AG08395 (cell line): Measurements from ENCODE around the gene CACNG4.

Source experiments
- DNase-seq: peaks from one replicate; pipeline ENCODE4 v3.0.0; 2012; ENCODE audit warnings: mixed read lengths, low spot score

Gene CACNG4

DNA sequence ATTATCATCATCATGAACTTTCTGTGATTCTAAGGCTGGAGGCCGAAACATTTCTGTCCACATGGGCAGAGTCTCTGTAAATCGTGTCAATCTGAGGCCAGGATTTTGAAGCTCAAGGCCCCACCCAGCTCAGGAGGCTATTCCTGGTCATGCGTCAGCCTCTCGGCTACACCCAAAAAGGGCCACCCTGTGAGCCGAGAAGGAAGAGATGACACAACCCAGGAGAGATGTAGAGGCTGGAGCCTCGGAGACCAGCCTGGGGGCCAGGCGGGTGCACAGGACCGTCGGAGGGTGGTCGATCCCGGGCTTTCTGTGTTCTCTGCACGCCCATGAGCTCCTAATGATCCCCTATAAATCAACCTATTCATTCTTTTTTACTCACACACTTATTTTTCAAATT, 78.8 kb downstream of the CACNG4 start:
- no peak for DNase-seq

DNA sequence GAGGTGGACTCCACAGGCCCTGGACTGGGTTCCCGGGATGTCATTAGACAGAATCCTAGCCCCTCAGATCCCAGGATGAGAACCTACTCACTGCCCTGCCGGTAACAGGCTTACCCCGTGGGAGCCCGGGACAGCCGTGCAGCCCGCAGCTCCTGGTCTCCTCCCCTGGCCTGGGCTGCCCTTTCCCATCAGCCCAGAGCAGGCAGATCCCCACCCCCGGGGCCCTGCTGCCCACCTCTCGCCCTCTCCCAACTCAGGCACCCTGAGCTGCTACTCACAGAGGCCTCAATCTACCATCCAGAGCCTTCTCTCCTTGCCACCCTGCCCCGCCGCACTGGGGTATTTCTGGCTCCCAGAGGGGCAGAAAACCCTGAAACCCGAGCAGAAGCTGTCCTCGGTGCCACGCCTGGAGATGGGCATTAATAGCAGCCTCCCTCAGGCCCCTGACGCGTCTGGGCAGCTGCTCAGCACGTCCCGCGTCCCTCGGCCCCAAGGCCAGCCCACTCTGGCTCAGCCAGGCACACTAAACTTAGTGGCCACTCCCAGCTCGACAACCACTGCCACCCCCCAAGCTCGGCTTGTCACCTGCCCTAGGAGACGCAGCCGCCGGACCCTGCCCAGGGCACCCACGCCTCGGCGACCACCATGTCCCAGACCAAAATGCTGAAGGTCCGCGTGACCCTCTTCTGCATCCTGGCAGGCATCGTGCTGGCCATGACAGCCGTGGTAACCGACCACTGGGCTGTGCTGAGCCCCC, 79.7 kb downstream of the CACNG4 start, which contains the start of gene CACNG1:
TSS of gene CACNG1 (plus strand) at position 539 of the 757 bp plus-strand sequence. CDS start at position 646, 107 bp downstream.
- DNase-seq, result no peak

DNA sequence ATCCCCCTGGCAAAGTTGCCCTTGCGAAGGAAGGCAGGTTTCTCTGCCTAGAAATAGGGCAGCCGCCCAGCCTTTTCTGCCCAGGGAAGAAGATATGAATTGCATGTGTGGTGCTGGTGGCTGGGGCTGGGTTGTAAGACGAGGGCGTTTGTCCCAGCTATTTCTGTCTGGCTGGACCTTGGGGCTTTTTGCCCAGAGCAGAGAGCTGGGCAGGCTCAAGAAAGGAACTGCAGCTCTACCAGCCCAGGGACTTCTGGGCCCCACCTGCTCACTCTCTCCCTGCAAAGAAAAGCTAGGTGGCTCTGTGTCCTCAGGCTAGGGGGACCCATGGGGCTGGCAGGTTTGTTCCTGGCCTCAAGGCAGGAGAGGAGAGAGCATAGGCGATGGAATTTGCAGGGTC, 80.4 kb downstream of the CACNG4 start:
- no peak for DNase-seq

DNA sequence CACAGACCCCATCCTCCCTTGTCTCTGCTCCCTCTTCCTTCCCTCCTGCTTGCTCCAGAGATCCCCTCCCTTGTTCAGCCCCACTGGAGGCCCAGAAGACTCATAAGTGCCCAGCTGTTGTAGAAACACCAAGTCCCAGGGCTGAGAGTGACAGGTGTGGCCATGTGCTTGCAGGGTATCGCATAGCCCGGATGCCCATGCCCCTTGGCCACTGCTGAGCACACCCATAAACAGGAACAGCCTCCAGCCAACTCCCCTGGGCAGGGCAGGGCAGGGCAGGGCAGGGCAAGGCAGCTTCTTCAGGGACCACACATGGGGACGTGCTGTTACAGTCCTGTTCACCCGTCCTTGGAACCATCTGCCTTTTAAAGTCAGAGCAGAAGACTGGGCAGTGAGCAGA, 81.9 kb downstream of the CACNG4 start:
- no peak for DNase-seq

DNA sequence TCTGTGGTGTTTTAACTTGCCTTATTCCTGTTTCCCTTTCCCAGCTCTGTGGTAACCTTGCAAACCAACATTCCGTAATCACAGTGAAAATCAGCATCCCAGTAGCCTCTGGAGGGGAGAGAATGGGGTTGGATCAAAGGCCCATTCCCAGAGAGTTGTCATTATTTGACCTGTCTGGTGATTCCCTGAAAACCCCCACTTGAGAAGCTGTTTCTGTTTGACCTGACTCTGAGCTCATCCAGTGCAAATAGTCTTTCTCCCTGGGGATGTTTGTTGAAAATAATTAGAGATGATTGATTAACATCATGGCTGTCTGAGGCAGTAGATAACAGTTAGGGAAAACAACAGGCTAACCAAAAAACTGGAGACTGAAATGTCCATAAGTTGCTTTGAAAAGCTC, 82.9 kb downstream of the CACNG4 start:
- DNase-seq, result no peak

DNA sequence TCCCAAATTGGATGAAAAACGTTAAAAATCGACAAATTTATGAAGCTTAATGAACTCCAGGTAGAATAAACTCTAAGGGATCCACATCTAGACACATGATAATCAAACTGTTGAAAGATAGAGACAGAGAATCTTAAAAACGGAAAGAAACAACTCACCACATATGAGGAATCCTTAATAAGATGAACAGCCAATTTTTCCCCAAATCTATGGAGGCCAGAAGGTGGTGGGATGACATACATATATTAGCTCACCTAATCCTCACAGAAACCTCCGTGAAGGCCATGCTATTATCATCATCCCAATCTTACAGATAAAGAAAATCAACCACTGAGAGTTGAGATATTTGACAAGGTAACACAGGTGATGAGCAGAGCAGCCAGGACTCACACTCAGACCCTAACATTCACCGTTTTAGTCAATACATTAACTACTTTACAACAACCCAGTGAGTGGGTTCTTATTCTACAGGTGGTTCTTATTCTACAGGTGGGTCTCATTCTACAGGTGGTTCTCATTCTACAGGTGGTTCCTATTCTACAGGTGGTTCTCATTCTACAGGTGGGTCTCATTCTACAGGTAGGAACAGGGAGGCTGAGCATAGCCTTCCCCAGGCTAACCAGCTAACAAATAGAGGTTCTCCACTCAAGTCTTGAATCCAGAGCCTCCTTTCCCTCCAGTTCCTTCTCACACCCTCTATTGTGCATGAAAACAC, 84.7 kb downstream of the CACNG4 start:
- DNase-seq, result no peak

DNA sequence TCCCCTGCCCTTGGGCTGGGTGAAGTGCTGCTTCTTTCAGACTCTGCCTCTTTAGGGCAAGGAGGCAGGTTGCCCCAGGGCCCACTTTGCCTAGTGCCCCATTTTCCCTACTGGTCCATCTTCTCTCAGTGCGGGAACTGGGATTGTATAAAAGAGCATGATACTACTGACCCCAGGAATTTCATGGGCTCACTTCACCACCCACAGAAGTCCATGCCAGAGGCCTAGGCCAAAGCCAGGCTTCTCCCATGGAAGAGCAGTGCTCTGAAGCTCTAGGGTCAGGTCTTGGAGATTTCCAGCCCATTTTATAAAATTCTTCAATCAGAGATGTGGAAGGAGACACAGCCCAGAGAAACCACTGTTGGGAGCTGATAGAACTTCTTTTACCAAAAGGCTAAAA, 85.6 kb downstream of the CACNG4 start:
- no peak for DNase-seq

DNA sequence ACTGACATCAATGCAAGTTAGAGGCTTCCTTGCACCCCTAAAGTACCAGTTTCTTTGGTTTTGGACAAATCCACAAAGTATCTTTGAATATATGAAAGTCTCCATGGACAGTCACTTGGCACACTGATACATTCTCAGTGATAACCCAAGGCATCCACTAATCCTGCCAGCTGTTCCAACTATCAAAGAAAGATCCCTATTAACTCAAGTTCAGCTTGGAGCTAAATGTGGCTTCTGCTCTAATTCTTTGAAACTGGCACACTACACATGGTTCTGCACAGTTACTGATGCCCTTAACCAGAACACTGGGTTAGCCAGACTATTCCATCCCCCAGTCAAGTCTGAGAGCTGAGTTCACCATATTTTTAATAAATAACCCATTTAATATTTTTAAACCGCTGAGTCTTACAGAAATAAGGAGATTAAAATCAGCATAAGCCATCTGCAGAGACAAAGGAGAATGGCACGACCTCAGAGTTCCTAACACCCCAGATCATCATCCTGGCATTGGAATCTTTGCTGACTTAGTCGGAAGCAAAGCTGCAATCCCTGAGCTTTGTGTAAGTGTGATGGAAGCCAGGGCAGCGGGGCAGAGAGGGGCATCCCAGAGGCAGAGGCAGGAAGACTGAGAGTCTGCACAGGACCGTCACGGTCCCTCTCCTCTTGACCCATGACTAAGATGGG, 86.1 kb downstream of the CACNG4 start:
- no peak for DNase-seq

DNA sequence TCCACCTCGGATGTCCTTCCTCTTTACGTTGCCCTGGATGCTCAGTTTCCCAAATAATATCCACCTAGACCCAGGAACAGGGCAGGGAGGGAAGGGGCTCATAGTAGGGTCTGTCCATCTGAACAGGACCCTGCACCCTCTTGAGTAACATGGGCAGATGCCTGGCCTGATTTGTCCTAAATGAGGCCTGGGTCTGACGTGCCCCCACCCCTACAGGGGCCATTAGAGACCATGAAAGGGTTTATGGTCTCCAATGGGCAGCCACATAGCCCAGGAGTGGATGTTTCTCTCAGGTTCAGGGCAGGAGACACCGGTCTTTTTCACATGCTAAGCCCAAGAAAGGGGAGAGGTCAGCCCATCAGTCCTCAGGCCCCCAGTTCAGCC, 86.6 kb downstream of the CACNG4 start:
- no peak for DNase-seq

DNA sequence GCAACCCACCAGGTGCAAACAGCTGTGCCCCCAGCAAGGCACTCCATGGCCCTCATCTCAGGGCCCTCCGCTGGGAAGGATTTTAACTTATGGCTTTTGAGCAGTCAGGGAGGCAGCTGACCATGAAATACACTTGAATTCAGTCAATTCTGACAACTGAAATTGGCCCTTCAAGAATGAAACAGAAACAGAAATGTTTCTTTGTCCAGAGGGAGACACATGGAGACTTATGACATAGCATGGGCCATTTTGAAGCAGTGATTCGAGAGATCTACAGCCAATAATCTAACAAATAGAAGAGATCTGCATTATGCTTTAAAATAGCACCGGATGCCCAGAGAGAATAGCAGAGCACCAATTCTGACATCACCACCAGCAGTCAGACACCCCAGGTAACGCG, 87.3 kb downstream of the CACNG4 start:
- DNase-seq, result no peak

DNA sequence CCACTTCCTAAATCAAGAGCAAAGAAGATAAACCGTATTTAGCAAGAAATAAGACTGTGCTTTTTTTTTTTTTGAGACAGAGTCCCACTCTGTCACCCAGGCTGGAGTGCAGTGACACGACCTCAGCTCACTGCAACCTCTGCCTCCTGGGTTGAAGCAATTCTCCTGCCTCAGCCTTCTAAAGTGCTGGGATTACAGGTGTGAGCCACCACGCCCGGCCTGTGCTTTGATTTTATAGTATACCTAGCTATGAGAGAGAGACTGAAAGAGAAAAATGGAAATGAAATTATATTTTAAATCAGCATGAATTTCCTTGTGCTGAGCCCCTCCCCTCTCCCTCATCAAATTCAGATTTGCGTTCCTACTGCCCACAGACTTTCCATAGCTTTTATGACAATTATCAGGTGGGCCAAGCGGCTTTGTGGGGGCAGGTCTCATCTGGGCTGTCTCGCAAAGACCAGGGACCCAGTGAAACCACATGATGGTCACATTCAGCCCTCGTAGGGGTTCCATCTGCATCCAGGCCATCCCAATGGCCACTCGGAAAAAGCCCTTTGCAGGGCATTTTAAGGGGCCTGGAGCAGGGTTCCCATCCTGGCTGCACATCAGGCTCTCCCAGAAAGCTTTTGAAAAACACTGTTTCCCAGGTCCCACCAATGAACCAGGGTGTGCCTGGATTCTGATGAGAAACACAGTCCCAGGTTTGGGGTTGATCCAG, 88.4 kb downstream of the CACNG4 start:
- DNase-seq, result no peak

DNA sequence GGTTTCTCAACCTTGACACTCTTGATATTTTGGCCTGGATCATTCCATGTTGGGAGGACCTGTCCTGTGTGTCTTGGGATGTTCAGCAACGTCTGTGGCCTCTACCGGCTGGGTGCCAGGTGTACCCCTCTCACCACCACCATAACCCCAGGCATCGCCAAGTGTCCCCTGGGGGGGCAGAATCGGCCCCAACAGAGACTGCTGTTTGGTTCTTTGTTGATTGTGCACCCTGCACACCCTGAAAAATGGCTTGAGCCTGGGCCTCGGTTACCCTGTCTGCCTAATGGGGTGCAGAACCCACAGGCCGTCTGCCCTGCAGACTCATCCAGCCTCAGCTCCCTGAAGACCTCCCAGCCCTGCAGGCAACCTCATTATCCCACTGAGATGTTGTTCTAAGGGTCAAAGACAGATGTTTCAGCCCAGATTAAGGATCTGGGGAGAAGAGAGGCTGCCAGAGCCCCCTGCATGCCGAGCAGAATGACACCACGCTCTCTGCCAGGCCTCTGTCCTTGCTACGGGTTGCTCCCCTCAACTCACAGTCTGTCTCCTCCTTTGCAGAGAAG, 89.0 kb downstream of the CACNG4 start:
- no peak for DNase-seq

DNA sequence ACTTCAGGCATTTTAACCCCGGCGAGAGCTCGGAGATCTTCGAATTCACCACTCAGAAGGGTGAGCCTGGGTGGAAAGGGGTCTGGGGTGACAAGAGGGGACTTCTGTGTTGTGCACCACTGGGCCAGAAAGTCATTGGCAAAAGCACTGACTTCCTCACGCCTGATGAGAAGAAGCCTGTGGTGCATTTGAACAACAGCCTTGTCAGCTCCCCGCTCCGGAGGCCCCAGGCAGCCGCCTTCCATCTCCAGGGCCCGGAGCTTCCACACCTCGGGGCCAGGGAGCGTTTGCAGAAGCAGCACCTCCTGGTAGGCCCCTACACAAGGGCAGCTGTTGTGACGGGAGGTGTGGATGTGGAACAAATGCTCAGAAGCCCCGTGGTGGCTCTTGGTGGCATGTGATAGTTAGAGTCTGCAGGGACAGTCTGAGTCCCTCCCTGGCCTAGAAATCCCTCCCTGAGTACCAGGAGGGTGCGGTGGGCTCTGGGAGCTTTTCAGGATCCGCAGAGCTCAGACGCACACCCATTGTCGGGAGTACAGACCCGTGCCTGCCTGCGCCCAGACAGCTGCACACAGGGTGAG, 89.6 kb downstream of the CACNG4 start:
- DNase-seq, result no peak

DNA sequence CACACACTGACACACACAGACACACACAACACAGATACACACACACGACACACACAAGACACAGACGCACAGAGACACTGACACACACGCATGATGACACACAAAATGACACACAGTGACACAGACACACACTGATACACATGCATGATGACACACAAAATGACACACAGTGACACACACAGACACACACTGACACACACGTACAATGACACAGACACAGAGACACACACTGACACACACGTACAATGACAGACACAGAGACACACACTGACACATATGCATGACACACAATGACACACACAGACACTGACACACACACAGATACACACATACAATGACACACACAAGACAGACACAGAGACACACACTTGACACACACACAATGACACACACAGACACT, 90.1 kb downstream of the CACNG4 start:
- DNase-seq, result no peak

DNA sequence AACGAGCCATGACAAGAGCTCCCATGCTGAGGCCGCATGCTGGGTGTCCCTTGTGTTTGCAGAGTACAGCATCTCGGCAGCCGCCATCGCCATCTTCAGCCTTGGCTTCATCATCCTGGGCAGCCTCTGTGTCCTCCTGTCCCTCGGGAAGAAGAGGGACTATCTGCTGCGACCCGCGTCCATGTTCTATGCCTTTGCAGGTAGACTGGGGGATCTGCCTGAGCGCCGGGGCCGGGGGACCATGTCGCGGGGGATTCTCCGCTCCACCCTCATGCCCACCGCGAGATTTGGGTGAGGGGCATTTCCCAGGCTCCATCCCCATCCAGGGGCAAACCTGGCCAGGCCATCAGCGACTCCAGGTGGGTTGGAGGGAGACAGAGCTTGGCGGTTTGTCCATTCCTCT, 90.5 kb downstream of the CACNG4 start:
- DNase-seq, result no peak

DNA sequence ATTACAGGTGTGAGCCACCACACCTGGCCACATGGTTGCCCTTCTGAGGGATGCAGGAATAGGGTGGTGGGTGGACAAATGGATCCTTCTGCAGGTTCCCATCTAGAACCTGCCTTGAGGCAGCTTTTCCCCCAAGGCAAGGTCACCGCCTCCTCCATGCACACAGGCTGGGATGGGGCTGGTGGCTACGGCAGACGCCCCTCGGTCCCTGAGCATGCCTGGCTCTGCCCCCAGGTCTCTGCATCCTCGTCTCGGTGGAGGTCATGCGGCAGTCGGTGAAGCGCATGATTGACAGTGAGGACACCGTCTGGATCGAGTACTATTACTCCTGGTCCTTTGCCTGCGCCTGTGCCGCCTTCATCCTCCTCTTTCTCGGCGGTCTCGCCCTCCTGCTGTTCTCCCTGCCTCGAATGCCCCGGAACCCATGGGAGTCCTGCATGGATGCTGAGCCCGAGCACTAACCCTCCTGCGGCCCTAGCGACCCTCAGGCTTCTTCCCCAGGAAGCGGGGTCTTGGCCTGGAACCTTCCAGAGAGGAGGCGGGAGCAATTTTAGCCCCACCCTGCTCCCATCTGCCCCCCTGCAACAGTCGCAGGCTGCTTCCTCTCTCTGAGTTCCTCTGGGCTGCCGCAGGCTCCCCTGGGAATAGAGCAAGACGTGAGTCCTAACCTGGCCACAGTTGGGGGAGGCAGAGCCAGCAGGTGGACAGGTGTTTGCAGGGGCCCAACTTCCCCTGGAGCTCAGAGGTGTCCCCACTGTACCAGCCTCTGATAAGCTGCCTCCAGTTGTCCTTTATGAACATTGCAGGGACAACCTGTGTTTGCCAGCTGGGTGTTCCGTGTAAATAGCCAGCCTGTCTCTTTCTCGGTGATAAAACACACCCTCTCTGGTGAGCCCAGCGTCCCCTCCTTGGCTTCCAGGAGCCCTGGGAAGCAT, 91.6 kb downstream of the CACNG4 start:
- DNase-seq, result no peak

DNA sequence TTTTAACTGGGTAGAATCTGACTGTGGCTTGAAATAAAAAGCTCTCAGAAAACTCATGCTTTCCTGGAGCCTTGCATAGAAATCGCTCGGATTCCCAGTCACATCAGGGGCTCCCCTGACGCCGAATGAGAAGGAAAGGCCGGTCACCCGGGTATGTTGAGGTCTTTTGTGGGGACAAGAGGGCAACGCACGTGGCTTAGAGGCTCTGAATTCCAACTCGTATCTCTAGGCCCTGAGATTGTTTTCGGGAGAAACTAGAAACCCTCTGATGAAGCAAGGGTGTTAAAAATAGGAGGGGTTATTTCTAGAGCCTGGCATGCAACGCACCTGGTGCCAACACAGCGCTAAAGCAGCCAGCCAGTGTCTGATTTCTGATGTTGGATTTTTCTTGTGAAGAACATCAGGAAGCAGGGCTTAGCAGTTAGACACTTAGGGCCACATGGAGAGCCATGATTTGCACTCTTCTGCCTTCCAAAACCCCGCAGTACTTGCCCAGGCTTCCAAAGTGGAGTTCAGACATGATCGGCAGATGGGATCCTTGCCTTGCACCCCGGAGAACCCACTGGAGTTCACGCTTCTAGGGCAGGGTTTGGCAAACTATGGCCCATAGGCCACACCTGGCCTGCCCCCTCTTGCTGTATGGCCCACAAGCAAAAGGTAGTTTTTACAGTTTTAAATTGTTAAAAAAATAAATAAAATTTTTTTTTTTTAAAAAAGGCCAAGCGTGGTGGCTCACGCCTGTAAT, 92.4 kb downstream of the CACNG4 start:
- DNase-seq, result no peak

DNA sequence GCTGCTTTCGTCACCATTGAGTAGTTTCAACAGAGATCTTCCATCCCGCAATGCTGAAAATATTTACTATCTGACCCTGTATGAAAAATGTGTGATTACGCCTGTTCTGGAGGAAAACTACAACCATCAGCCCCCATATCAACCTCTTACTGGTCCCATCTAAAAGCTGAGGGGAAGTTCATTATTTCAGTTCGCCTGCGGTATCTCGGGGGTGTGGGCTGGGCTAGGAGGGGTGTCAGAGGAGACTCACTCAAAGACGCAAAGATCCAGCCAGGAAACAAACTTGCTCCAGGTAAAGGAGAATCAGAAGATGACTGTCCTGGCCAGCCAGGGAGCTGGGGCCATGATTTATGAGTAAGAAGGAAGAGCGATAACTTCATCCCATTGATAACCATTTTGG, 93.5 kb downstream of the CACNG4 start:
- DNase-seq, result no peak

DNA sequence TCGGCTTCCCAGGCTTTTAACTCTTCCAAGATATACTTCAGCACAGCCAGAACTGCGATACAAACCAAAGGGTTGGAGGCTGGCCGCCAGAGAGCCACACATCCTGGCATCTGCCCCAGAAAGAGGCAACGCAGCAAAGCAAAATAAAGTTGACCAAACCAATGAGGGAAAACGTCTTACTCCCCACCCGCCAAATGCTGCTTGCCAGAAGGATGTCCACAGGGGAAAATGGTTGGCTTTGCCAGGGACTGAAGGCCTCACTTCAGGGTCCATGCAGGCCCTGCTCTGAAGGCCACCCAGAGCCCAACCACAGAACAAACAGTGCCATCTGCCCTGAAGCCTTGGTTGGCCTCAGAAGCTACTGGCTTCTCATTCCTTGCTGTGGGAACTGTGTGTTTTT, 94.9 kb downstream of the CACNG4 start:
- DNase-seq, result no peak

DNA sequence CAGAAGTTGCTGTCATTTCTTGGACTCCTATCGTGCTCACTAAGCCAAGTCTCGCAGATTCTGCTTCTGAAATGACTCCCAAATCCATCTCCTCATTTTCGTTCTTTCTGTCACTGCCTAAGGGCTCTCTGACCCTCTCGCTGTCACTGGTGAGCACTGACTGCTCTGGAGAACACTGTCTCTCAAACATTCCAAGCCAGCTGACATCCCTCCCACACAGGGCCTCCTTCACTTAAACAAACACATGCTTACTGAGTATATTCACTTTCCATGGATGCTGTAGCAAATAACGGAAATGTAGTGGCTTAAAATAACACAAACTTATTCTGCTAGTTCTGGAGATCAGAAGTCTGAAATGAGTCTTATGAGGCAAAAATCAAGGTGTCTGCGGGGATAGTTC, 98.6 kb downstream of the CACNG4 start:
- no peak for DNase-seq
